Fibroblast of skin of left biceps (primary cell): ENCODE measurements around the gene SLC25A2.
A peak's percentile ranks its signal among the peaks of the same experiment; 100 is the strongest.
"Not testable (repeated sequence)": the region's sequence is repeated elsewhere in the genome, so short reads cannot be mapped to it uniquely, and the experiment has no call there.

ENCODE experiments used
- DNase-seq, 2 experiments: peaks; one replicate each; pipeline ENCODE4 v3.0.0-alpha.2; 2013; ENCODE audit warnings: low read depth in 2 of 2

SLC25A2 gene

DNA sequence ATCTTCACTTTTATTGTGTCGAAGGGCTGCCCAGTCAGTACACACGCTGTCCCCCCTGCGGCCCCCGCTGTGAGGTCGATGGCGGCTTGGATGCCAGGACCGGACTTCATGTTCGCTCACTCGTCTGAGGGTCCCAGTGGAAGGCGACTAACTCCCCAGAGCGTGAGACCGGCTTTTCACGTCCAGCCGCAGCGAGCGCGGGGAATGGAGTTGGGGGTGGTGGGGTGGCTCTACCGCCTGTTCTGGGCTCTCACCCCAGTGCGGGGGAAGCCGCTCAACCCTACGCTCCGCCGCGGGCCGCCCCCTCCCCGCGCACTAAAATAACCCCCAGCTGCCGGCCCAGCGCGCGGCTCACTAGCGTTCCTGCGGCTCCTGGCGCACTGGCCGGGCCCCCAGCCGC, at the start of gene SLC25A2:
SLC25A2 (minus strand) TSS at position 294 of the 400 bp plus-strand sequence; CDS start at position 110, 184 bp downstream.
- no peak for DNase-seq

DNA sequence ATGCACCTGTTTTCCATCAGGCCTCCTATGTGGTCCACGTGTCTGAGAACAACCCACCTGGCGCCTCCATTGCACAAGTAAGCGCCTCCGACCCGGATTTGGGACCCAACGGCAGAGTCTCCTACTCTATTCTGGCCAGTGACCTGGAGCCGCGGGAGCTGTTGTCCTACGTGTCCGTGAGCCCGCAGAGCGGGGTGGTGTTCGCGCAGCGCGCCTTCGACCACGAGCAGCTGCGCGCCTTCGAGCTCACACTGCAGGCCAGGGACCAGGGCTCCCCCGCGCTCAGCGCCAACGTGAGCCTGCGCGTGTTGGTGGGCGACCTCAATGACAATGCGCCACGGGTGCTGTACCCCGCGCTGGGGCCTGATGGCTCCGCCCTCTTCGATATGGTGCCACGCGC, 47.7 kb upstream of the SLC25A2 start:
- DNase-seq = no peak

DNA sequence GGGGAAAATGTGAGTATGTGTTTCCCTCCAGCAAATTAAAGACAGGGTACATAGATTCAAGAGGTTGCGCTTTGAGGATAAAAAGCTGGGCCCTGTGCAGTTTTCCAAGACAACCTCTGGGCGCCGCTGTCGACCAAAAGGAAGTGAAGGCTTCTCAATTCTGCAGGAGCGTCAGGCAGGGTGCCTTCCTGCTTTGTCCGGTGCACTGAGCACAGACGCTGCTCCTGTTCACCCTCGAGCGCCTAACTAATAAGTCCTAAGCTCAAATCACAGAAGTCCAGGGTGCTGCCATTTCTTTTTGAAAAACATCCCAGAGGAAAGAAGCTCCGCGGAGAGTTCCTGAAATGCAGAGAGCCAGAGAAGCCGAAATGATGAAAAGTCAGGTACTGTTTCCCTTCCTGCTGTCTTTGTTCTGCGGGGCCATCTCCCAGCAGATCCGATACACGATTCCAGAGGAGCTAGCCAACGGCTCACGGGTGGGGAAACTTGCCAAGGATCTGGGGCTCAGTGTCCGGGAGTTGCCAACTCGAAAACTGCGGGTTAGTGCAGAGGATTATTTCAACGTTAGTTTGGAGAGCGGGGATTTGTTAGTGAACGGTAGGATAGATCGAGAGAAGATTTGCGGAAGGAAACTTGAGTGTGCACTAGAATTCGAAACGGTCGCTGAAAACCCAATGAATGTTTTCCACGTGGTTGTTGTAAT, 46.2 kb upstream of the SLC25A2 start, which contains the start of gene PCDHGB1:
PCDHGB1 (plus strand) TSS at position 183 of the 703 bp plus-strand sequence; CDS start at position 345, 162 bp downstream.
- DNase-seq = no peak

DNA sequence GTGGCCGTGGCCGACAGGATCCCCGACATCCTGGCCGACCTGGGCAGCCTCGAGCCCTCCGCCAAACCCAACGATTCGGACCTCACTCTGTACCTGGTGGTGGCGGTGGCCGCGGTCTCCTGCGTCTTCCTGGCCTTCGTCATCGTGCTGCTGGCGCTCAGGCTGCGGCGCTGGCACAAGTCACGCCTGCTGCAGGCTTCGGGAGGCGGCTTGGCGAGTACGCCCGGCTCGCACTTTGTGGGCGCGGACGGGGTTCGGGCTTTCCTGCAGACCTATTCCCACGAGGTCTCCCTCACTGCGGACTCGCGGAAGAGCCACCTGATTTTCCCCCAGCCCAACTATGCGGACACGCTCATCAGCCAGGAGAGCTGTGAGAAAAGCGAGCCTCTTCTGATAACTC, 42.2 kb upstream of the SLC25A2 start:
- DNase-seq = not testable (repeated sequence)

DNA sequence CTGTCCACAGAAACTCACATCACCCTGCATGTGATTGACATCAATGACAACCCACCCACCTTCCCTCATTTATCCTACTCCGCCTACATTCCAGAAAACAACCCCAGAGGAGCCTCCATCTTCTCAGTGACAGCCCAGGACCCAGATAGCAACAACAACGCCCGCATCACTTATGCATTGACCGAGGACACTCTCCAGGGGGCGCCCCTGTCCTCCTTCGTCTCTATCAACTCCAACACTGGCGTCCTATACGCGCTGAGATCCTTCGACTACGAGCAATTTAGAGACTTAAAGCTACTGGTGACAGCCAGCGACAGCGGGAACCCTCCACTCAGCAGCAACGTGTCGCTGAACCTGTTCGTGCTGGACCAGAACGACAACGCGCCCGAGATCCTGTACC, 41.5 kb upstream of the SLC25A2 start:
- DNase-seq = no peak

DNA sequence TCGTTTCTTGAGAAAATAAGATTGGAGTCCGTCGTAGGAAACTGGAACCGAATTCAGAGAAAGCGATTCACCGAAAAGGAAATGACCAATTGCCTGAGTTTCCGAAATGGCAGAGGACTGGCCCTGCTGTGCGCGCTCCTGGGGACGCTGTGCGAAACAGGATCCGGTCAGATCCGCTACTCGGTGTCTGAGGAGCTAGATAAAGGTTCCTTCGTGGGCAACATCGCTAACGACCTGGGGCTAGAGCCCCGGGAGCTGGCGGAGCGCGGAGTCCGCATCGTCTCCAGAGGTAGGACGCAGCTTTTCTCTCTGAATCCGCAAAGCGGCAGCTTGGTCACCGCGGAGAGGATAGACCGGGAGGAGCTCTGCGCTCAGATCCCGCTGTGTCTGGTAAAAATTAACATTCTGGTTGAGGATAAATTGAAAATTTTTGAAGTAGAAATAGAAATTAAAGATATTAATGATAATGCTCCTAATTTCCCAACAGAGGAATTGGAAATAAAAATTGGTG, 40.2 kb upstream of the SLC25A2 start:
- no peak for DNase-seq

DNA sequence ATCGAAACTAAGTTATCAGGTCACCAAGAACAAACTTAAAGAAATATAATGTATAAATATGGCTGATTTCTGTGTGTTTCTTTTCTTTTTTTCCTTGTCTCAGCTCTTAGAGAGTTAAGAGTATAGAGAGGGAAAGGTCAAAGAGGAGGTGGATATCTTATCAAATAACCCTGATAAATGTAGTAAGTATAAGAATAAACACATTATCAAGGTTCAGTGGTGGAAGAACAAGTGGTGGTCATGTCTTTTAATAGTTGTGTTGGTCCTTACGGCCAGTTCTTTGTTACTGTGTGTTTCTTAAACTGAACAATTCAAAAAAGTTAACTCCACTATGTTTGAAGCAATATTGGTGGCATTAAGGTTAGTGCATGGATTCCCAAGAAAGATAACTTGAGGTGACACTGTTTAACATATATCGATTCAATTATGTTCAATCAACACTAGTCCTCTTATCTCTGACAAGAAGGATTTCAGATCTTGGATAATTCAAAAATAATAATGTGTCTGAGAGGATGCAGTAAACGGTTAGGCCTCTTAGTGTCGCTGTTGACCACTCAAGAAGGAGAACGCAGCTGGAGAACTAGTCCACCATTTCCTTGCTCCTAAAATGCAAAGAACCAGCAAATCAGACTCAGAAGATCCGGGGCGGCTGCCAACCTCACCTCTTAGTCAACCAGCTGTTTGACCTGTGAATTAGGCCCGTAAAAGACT, 39.5 kb upstream of the SLC25A2 start, which contains the start of gene PCDHGA3:
PCDHGA3 (plus strand) TSS at position 588 of the 711 bp plus-strand sequence. CDS start 205 bp downstream, outside the sequence.
- DNase-seq = no peak

DNA sequence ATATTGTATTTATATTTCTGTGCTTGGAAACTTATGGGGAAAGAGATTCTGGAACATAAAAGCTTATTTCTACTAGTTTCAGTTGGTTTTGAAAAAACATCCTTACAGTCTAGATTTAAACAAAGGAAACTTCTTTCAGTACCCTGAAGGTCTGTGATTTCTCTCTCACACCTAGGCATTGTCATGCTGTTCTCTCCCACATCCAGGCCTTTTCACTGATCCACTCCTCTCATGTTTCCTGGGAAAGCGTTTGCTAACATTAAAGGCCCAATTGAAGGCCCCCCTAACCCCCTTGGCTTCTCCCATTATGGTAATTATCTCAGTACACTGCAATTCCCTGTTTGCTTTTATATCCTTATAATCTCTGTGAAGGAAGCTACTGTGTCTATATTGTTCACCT, 38.9 kb upstream of the SLC25A2 start:
- DNase-seq = no peak

DNA sequence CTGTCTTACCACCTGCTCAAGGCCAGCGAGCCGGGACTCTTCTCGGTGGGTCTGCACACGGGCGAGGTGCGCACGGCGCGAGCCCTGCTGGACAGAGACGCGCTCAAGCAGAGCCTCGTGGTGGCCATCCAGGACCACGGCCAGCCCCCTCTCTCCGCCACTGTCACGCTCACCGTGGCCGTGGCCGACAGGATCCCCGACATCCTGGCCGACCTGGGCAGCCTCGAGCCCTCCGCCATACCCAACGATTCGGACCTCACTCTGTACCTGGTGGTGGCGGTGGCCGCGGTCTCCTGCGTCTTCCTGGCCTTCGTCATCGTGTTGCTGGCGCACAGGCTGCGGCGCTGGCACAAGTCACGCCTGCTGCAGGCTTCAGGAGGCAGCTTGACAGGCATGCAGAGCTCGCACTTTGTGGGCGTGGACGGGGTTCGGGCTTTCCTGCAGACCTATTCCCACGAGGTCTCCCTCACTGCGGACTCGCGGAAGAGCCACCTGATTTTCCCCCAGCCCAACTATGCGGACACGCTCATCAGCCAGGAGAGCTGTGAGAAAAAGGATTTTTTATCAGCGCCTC, 37.0 kb upstream of the SLC25A2 start:
- not testable (repeated sequence) for DNase-seq

DNA sequence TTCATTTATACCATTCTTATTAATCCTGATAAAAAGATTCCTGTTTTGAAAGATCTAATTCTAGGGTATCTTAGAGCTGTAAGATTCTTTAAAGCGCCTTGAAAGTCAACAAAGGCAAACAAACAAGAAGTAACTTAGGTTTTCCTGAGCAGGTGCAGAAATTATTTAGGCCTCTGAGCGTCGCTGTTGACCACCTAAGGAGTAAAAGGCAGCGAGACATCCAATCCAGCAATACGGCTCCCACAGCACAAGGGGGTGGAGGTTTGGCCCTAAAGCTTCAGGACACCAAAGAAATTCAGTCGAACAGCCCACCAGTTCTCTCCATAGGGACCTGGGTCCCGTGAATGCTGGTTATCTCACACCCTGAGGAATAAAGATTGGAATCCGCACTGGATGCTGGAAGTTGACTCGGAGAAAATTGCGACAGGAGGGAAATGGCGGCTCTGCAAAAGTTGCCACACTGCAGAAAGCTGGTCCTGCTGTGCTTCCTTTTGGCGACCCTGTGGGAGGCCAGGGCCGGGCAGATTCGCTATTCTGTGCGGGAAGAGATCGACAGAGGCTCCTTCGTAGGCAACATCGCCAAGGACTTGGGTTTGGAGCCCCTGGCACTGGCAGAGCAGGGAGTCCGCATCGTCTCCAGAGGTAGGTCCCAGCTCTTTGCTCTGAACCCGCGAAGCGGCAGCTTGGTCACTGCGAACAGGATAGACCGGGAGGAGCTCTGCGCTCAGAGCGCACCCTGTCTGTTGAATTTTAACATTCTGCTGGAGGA, 34.9 kb upstream of the SLC25A2 start, which contains the start of gene PCDHGA2:
PCDHGA2 (plus strand) TSS at position 223 of the 769 bp plus-strand sequence.
- no peak for DNase-seq

DNA sequence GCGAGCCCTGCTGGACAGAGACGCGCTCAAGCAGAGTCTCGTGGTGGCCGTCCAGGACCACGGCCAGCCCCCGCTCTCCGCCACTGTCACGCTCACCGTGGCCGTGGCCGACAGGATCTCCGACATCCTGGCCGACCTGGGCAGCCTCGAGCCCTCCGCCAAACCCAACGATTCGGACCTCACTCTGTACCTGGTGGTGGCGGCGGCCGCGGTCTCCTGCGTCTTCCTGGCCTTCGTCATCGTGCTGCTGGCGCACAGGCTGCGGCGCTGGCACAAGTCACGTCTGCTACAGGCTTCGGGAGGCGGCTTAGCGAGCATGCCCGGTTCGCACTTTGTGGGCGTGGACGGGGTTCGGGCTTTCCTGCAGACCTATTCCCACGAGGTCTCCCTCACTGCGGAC, 28.7 kb upstream of the SLC25A2 start:
- not testable (repeated sequence) for DNase-seq

DNA sequence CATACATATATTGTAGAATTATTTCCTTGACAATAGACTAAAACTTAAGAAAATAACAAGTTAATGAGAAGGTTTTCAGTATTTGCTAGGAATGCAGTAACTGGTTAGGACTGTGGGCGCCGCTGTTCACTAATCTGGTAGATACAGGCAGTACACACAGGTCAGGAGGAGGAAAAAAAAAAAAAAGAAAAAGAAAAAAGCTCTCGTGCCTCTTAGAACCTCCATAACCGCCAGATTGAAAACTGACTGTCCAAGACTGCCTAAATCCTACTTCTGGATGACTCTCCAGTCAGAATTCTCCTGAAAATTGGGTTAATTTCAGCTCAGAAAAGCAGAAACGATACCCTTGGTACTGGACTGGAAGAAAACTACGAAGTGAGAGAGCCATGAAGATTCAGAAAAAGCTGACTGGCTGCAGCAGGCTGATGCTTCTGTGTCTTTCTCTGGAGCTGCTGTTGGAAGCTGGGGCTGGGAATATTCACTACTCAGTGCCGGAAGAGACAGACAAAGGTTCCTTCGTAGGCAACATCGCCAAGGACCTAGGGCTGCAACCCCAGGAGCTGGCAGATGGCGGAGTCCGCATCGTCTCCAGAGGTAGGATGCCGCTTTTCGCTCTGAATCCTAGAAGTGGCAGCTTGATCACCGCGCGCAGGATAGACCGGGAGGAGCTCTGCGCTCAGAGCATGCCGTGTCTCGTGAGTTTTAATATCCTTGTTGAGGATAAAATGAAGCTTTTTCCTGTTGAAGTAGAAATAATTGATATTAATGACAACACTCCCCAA, 26.6 kb upstream of the SLC25A2 start, which contains the start of gene PCDHGA1:
PCDHGA1 (plus strand) TSS at position 216 of the 782 bp plus-strand sequence.
- no peak for DNase-seq

DNA sequence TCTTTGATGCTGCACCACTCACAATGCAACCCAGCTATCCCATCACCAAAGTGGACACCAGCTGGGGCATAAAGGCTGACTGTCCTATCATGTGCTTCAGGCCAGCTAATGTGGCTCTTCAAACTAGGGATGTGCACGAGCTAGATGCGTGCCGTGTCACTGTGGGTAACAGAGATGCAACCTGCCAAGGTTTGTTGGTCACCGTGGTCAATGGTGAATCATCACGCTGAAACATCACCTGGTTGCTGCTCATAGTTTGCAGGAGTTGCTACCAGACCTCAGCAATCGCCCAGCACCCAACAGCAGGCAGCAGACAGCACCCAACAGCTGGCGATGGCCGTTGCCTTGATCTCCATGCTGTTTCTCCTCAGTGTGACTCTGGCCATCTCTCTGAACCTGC, 24.4 kb upstream of the SLC25A2 start:
- DNase-seq = no peak

DNA sequence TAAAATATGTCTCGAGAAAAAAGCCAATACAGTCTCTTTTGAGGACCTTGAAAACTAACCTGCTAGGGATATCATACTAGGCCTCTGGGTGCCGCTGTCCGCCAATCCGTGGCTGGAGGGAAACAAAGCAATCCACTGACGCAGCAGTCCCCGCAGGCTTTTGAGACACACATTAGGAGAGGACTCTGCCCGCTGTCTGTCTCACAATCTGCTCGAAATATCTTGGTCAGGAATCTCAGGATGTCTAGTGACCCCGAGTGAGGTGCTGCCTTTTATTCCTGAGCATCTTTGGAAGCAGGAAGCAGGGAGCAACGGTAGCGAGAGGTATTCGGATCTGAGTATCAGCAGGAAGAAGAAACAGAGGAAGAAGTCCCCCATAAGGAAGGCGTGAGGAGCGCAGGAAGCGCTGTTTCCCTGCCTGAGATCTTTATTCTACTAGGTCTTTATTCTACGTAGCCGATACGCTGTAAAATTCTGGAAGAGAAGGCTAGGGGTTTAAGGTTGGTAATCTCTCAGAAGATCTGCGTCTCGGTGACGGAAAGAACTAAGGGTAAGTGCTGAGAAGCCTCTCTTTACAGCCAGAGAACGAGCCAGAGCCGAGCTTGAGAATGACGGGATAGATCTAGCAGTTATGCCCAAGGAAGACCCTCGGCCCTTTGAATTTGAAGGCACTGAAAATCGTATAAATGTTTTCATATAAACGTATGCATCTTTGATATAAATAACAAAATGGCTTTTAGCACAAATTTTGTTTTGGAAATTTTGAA, 22.4 kb upstream of the SLC25A2 start:
- no peak for DNase-seq

DNA sequence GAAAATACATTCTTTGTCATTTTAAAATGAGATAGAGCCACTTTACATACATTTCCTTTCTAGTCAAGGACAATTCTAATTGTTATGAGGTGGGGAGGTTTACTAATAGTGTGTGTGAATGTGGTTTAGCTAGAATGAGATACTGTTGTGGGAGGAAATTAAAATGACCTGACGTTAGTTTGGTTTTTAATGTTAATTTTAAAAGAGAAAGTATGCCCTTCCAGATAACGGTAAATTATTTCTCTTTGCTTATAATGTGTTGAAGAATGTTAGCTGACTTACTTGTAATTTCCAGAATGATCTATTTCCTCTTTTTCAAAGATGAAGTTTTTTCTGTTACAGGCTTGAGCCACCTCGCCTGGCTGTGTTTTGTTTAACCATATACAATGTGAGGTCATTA, 18.4 kb upstream of the SLC25A2 start:
- DNase-seq = no peak

DNA sequence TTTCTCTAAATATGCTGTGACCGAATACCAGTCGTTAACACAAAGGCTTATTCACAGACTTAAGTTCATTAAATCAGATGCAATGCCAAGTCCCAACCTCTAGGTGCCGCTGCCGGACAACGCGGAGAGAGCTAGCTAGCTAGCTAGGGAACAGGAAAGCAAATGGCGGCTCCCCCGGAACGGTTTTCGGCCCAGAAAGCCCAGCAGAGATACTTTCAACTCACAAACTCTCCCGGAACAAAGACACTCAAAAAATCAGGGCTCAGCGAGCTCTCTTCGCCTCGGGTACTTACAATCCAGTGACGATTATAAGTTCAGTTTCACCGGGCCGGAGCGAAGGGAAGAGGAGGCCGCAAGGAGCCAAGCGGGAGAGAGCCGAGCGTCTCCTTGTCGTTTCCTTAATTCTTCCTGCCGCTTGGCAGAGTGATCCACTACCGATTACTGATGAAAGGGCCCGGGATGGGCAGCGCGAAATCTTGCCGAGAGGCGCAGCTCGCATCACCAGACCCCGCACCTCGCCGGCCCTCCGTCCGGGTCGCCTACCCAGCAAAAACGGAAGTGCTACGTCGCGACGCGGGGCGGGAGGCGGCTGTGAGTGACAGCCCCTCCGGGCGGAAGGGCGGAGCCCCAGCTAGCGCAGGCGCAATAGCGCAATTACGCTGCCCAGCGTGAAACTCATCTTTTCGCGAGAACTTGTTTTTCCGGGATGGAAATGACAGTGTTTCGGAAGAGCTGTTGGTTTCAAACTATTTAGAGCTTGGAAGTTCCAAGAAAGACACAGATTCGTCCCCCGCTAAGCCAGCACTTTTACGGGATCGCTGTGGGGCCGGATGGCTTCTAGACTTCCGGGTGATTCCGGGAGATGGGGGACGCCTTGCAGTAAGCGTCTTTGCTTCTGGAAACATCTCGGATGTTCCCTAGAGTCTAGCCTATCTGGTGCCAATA, 16.6 kb upstream of the SLC25A2 start, which contains the start of gene TAF7:
TAF7 (minus strand) TSS at position 560 of the 945 bp plus-strand sequence. CDS start 740 bp downstream, outside the sequence.
- DNase-seq = peak; percentile 79 to 81

DNA sequence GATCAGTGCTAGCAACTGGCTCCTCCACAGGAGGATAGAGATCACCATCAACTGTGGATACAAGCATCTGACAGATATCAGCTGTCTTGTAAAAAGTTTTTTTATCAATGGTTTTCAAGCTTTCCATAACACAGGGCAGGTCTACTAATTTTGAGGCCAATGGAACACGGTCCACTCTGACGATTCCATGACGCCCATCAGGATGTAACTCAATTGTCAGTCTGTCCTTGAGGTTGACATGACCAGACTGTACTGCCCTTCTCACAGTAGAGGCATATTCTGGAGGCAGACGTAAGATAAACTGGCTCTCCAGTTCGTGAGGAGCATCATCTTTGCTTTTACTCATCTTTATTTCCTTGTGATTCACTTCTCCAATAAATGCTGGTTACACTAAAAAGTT, 15.8 kb upstream of the SLC25A2 start:
- DNase-seq = no peak

DNA sequence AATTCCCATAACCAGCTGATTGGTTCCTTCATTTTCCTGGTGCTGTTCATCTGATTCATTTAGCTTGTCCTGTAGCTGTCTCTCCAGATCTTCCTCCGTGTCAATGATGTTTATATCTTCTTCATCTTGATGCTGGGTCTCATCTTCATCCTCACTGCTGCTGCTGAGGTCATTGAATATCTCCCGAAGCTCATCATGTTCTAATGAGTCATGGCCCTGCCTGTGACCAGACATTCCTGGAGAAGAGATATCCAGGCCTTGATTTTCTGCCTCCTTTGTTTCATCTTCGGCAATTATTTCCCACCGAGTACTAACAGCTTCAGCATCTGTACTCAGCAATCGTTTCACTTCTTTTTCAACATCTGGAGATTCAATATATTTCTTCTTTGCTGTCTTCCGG, 15.4 kb upstream of the SLC25A2 start:
- no peak for DNase-seq

DNA sequence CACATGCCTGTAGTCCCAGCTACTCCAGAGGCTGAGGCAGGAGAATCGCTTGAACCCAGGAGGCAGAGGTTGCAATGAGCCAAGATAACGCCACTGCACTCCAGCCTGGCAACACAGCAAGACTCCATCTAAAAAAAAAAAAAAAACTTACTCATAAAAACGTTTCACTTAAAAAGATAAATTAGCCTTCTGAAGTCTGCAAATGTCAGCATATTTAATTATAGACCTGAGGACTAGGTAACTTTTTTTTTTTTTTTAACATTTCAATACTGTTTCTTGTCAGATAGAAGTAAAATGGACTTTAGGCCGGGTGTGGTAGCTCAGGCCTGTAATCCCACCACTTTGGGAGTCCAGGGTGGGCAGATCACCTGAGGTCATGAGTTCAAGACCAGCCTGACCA, 13.1 kb upstream of the SLC25A2 start:
- not testable (repeated sequence) for DNase-seq
